BLaER1 treated with 17β-estradiol and CSF1 and Interleukin-3, amounts not matched to agents 10 nM and 100 nM (cell line): ENCODE data around the gene TNRC6A.

Source experiments
- H3K27ac ChIP-seq, 11 experiments: shearing (Covaris generic); formaldehyde crosslinking; 2 replicates each; pipeline ENCODE4 v1.8.1; 2022
- H3K27me3 ChIP-seq, 11 experiments: shearing (Covaris generic); formaldehyde crosslinking; 2 replicates each; pipeline ENCODE4 v1.8.1; 2022
- H3K36me3 ChIP-seq, 11 experiments: shearing (Covaris generic); formaldehyde crosslinking; 2 replicates each; pipeline ENCODE4 v1.8.1; 2022
- H3K4me1 ChIP-seq, 10 experiments: shearing (Covaris generic); formaldehyde crosslinking; 2 replicates each; pipeline ENCODE4 v1.8.1; 2022
- H3K4me2 ChIP-seq, 11 experiments: shearing (Covaris generic); formaldehyde crosslinking; 2 replicates each; pipeline ENCODE4 v1.8.1; 2022
- H3K4me3 ChIP-seq, 10 experiments: shearing (Covaris generic); formaldehyde crosslinking; 2 replicates each; pipeline ENCODE4 v1.8.1; 2022
- H3K9ac ChIP-seq, 11 experiments: shearing (Covaris generic); formaldehyde crosslinking; 2 replicates each; pipeline ENCODE4 v1.8.1; 2022
- H3K9me3 ChIP-seq, 11 experiments: shearing (Covaris generic); formaldehyde crosslinking; replicated peaks in 1 of 11; 2 replicates each; pipeline ENCODE4 v1.8.1; 2022
- H4K20me1 ChIP-seq, 11 experiments: shearing (Covaris generic); formaldehyde crosslinking; 2 replicates each; pipeline ENCODE4 v1.8.1; 2022
- Cebpa-rat ChIP-seq, 11 experiments: shearing (Covaris generic); IDR thresholded peaks; 2 replicates each; pipeline ENCODE4 v1.8.1; 2022

The TNRC6A gene

GRCh38 chr16:24776501-24777220 is 47.2 kb downstream of the TNRC6A start:
- no peak overlapping the region for H3K4me2 ChIP-seq
- H3K9me3 ChIP-seq: peaks cover 0 to 4% (median 0%) of the 10 kb centered on the region in 11 experiments; a peak in 1 of 22 replicates
- no peak overlapping the region for H3K4me3 ChIP-seq
- no peak overlapping the region for H3K9ac ChIP-seq
- H3K4me1 ChIP-seq: no peaks in the 10 kb centered on the region
- no peak for TF ChIP-seq Cebpa-rat (IDR thresholded peaks at IDR 0.05)
- peaks cover 76 to 100% (median 95%) of the 10 kb centered on the region in 11 experiments for H3K36me3 ChIP-seq
- no peak overlapping the region for H3K27ac ChIP-seq
- H3K27me3 ChIP-seq: no peaks in the 10 kb centered on the region
- H4K20me1 ChIP-seq: peaks cover 23 to 93% (median 63%) of the 10 kb centered on the region in 11 experiments; a peak in 19 of 22 replicates

GRCh38 chr16:24778671-24779070 is 49.2 kb downstream of the TNRC6A start:
- H3K9ac ChIP-seq: no peak overlapping the region
- no peaks in the 10 kb centered on the region for H3K9me3 ChIP-seq
- no peak overlapping the region for H3K4me3 ChIP-seq
- H3K4me1 ChIP-seq: no peaks in the 10 kb centered on the region
- TF ChIP-seq Cebpa-rat (IDR thresholded peaks at IDR 0.05): no peak
- no peaks in the 10 kb centered on the region for H3K27me3 ChIP-seq
- peaks cover 78 to 100% (median 98%) of the 10 kb centered on the region in 11 experiments for H3K36me3 ChIP-seq
- H3K4me2 ChIP-seq: no peak overlapping the region
- H3K27ac ChIP-seq: no peak overlapping the region
- peaks cover 17 to 80% (median 49%) of the 10 kb centered on the region in 11 experiments; a peak in 20 of 22 replicates for H4K20me1 ChIP-seq

- no peak for TF ChIP-seq Cebpa-rat (IDR thresholded peaks at IDR 0.05)
- Histone ChIP-seq H3K27ac (no peak overlapping the region), H3K36me3 (peaks cover 80 to 100% (median 98%) of the 10 kb centered on the region in 11 experiments), H3K4me1 (no peaks in the 10 kb centered on the region), H3K9ac (no peak overlapping the region), H3K27me3 (no peaks in the 10 kb centered on the region), H4K20me1 (peaks cover 10 to 68% (median 32%) of the 10 kb centered on the region in 11 experiments; a peak in 18 of 22 replicates), H3K4me2 (no peak overlapping the region), H3K4me3 (no peak overlapping the region), H3K9me3 (no peaks in the 10 kb centered on the region)
Measured at GRCh38 chr16:24781256-24781655, 51.8 kb downstream of the TNRC6A start.

GRCh38 chr16:24784121-24784520 is 54.7 kb downstream of the TNRC6A start:
- H3K36me3 ChIP-seq: peaks cover 73 to 100% (median 97%) of the 10 kb centered on the region in 11 experiments
- H3K27ac ChIP-seq: no peak overlapping the region
- H3K4me1 ChIP-seq: no peaks in the 10 kb centered on the region
- no peak overlapping the region for H3K4me2 ChIP-seq
- H3K27me3 ChIP-seq: no peaks in the 10 kb centered on the region
- TF ChIP-seq Cebpa-rat (IDR thresholded peaks at IDR 0.05): no peak
- no peaks in the 10 kb centered on the region for H3K9me3 ChIP-seq
- no peak overlapping the region for H3K9ac ChIP-seq
- H3K4me3 ChIP-seq: no peak overlapping the region
- peaks cover 0 to 58% (median 22%) of the 10 kb centered on the region in 11 experiments; a peak in 13 of 22 replicates for H4K20me1 ChIP-seq

GRCh38 chr16:24789881-24790280 is 60.4 kb downstream of the TNRC6A start:
- Histone ChIP-seq H3K27ac (no peak overlapping the region), H3K9ac (no peak overlapping the region), H3K27me3 (no peaks in the 10 kb centered on the region), H3K4me1 (no peaks in the 10 kb centered on the region), H3K9me3 (no peaks in the 10 kb centered on the region), H3K4me3 (no peak overlapping the region), H3K36me3 (peaks cover 74 to 100% (median 95%) of the 10 kb centered on the region in 11 experiments), H4K20me1 (peaks cover 0 to 42% (median 11%) of the 10 kb centered on the region in 11 experiments; a peak in 12 of 22 replicates), H3K4me2 (no peak overlapping the region)
- TF ChIP-seq Cebpa-rat (IDR thresholded peaks at IDR 0.05): no peak

- H3K4me1 ChIP-seq: no peaks in the 10 kb centered on the region
- no peaks in the 10 kb centered on the region for H3K9me3 ChIP-seq
- peaks cover 100% of the 10 kb centered on the region in 11 experiments for H3K36me3 ChIP-seq
- no peak overlapping the region for H3K27ac ChIP-seq
- H3K9ac ChIP-seq: no peak overlapping the region
- no peak overlapping the region for H3K4me2 ChIP-seq
- H3K4me3 ChIP-seq: no peak overlapping the region
- no peak for TF ChIP-seq Cebpa-rat (IDR thresholded peaks at IDR 0.05)
- peaks cover 0 to 13% (median 0%) of the 10 kb centered on the region in 11 experiments; a peak in 7 of 22 replicates for H4K20me1 ChIP-seq
- no peaks in the 10 kb centered on the region for H3K27me3 ChIP-seq
Measured at GRCh38 chr16:24800586-24800985, 71.1 kb downstream of the TNRC6A start.

- no peaks in the 10 kb centered on the region for H3K9me3 ChIP-seq
- no peak overlapping the region for H3K4me2 ChIP-seq
- no peak overlapping the region for H3K27ac ChIP-seq
- H3K4me1 ChIP-seq: no peaks in the 10 kb centered on the region
- no peak for TF ChIP-seq Cebpa-rat (IDR thresholded peaks at IDR 0.05)
- no peaks in the 10 kb centered on the region for H3K27me3 ChIP-seq
- H3K4me3 ChIP-seq: no peak overlapping the region
- no peak overlapping the region for H3K9ac ChIP-seq
- peaks cover 0 to 13% (median 0%) of the 10 kb centered on the region in 11 experiments; a peak in 6 of 22 replicates for H4K20me1 ChIP-seq
- peaks cover 100% of the 10 kb centered on the region in 11 experiments for H3K36me3 ChIP-seq
Measured at GRCh38 chr16:24801761-24802302, 72.4 kb downstream of the TNRC6A start.

- TF ChIP-seq Cebpa-rat (IDR thresholded peaks at IDR 0.05): no peak
- no peak overlapping the region for H3K4me3 ChIP-seq
- H3K4me1 ChIP-seq: no peaks in the 10 kb centered on the region
- H3K4me2 ChIP-seq: no peak overlapping the region
- H3K9ac ChIP-seq: no peak overlapping the region
- H3K36me3 ChIP-seq: peaks cover 99 to 100% (median 100%) of the 10 kb centered on the region in 11 experiments
- H4K20me1 ChIP-seq: peaks cover 0 to 19% (median 4%) of the 10 kb centered on the region in 11 experiments; a peak in 9 of 22 replicates
- no peak overlapping the region for H3K27ac ChIP-seq
- no peaks in the 10 kb centered on the region for H3K27me3 ChIP-seq
- no peaks in the 10 kb centered on the region for H3K9me3 ChIP-seq
Measured at GRCh38 chr16:24805484-24805883, 76.0 kb downstream of the TNRC6A start.

GRCh38 chr16:24807301-24807700 is 77.8 kb downstream of the TNRC6A start:
- Histone ChIP-seq H4K20me1 (peaks cover 0 to 24% (median 11%) of the 10 kb centered on the region in 11 experiments; a peak in 12 of 22 replicates), H3K27me3 (no peaks in the 10 kb centered on the region), H3K27ac (no peak overlapping the region), H3K9ac (no peak overlapping the region), H3K36me3 (peaks cover 98 to 100% (median 100%) of the 10 kb centered on the region in 11 experiments), H3K4me2 (no peak overlapping the region), H3K9me3 (no peaks in the 10 kb centered on the region), H3K4me1 (no peaks in the 10 kb centered on the region), H3K4me3 (no peak overlapping the region)
- TF ChIP-seq Cebpa-rat (IDR thresholded peaks at IDR 0.05): no peak
